GM20000 (cell line): ENCODE results near the gene F11R.
"Not testable (repeated sequence)": the region's sequence is repeated elsewhere in the genome, so short reads cannot be mapped to it uniquely, and the experiment has no call there.

Experiments
- DNase-seq: peaks from one replicate; pipeline ENCODE4 v3.0.0; 2012; ENCODE audit warnings: low spot score
- CTCF ChIP-seq: IDR thresholded peaks from 2 replicates; pipeline ENCODE4 v1.5.1; 2012; ENCODE audit warnings: mild to moderate bottlenecking, control low read depth; ENCODE audit errors: extremely low read depth, missing control alignments

The F11R gene

GRCh38 chr1:161020509-161021164 is at the start of gene F11R:
Gene F11R, minus strand, starts transcription at chr1:161021152. Its CDS starts 79 bp downstream, at chr1:161021073.
- DNase-seq: peak; percentile 55
- TF ChIP-seq CTCF: no peak

GRCh38 chr1:161069731-161070270 is 48.8 kb upstream of the F11R start, which contains the start of gene ARHGAP30:
Gene ARHGAP30, minus strand, starts transcription at chr1:161069891. Its CDS starts 267 bp downstream, at chr1:161069624.
- DNase-seq: peak; percentile 95
- no peak for TF ChIP-seq CTCF

- TF ChIP-seq CTCF: no peak
- no peak for DNase-seq
Measured at GRCh38 chr1:161069241-161069640, 48.3 kb upstream of the F11R start.

GRCh38 chr1:161068306-161069234 is 47.6 kb upstream of the F11R start:
- no peak for TF ChIP-seq CTCF
- peak; percentile 88 for DNase-seq

- no peak for DNase-seq
- no peak for TF ChIP-seq CTCF
Measured at GRCh38 chr1:161066694-161067093, 45.7 kb upstream of the F11R start.

- DNase-seq: not testable (repeated sequence)
Measured at GRCh38 chr1:161065681-161066080, 44.7 kb upstream of the F11R start.

GRCh38 chr1:161063936-161064335 is 43.0 kb upstream of the F11R start:
- DNase-seq: not testable (repeated sequence)

- DNase-seq: no peak
- TF ChIP-seq CTCF: no peak
Measured at GRCh38 chr1:161061419-161061818, 40.5 kb upstream of the F11R start.
